Measurements from ENCODE around the gene ARMC5.
"Not testable (repeated sequence)": the region's sequence is repeated elsewhere in the genome, so short reads cannot be mapped to it uniquely, and the experiment has no call there.

Gene ARMC5

GRCh38 chr16:31478956-31479355 is 19.7 kb downstream of the ARMC5 start:
- no peak for DNase-seq

DNA sequence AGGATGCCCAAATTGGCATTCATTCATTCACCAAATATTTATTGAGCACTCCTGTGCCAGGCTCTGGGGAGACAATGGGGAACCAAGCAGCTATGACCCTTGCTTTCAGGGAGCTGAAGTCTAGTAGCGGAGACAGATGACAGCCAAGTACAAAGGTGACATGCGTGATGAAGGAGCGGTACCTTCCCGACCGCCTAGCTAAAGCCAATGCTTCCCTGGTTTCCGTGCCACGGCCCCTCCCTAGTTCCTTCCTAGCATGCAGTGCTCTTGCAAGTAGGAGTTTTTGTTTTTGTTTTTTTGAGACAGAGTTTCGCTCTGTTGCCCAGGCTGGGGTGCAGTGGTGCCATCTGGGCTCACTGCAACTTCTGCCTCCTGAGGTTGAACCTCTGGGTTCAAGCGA is 20.4 kb downstream of the ARMC5 start:
- DNase-seq, result no peak

DNA sequence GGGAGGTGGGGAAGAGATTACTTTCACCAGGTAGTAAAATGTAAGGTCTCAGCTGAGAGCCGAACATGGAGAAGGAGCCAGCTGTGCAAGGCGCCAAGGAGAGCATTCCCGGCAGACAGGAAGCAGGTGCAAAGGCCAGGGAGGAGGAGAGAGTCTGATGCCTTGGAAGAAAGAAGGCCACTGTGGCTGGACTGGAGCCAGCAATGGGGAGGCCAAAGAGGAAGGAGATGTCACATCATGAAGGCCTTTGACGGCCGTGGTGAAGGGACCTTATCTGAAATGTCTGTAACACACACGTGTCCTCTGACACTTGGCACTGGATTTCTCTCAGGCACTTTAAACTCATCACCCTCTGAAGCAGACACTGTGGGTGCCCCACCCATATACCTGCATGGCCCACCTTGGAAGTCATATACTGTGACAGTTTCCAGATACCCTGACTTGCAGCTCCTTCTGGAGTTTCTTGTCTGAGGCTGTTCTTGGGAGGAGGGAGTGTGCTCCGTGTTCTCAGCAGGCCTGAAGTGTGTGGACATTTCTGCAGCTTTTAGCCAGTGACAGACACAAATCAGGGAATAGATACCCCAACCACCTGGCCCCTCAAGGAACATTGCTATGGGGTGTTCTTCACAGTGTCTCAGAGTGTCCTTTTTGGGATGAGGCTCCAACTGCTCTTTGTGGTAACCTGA is 21.7 kb downstream of the ARMC5 start:
- no peak for DNase-seq

- no peak for DNase-seq
These were observed 23.8 kb downstream of the ARMC5 start, which contains the start of gene SLC5A2 for GRCh38 chr16:31483081-31483480. Gene SLC5A2, plus strand, starts transcription at chr16:31483123. Its CDS starts 14 bp downstream, at chr16:31483137.

GRCh38 chr16:31484048-31484447 is 24.7 kb downstream of the ARMC5 start:
- DNase-seq, result not testable (repeated sequence)

- no peak for DNase-seq
These were observed 25.3 kb downstream of the ARMC5 start for GRCh38 chr16:31484491-31485171.

DNA sequence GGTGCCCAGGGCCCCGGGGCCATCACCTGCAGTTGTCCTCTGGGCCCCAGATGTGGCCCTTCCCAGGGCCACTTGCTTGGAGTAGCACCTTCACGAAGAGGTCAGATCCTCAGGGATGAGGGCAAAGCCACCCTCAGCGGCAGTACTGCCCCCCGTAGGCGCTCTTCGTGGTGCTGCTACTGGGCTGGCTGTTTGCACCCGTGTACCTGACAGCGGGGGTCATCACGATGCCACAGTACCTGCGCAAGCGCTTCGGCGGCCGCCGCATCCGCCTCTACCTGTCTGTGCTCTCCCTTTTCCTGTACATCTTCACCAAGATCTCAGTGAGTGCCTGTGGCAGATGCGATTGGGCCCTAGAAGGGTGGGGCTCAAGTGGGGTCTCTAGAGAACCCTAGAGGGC is 26.3 kb downstream of the ARMC5 start:
- DNase-seq, result no peak

GRCh38 chr16:31486045-31486444 is 26.7 kb downstream of the ARMC5 start:
- DNase-seq, result no peak

DNA sequence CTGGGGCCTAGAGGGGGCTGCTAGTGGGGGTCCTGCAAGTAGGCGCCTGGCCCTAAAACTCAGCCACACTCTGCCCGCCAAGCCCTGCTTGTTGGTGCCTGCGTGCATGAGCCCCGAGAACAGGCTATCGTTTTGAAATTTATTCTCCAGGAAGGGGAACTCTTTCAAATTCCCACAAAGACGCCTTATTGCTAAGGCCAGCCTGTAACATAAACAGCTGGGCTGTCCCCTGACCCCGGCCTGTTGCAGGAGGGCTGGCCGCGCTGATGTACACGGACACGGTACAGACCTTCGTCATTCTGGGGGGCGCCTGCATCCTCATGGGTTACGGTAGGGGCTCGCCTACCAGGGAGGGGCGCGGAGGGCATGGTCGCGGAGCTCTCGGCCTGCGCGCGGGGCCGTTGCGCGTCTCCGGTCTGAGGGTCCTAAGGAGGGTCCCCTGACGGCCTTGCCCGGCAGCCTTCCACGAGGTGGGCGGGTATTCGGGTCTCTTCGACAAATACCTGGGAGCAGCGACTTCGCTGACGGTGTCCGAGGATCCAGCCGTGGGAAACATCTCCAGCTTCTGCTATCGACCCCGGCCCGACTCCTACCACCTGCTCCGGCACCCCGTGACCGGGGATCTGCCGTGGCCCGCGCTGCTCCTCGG is 27.9 kb downstream of the ARMC5 start:
- DNase-seq, result no peak

DNA sequence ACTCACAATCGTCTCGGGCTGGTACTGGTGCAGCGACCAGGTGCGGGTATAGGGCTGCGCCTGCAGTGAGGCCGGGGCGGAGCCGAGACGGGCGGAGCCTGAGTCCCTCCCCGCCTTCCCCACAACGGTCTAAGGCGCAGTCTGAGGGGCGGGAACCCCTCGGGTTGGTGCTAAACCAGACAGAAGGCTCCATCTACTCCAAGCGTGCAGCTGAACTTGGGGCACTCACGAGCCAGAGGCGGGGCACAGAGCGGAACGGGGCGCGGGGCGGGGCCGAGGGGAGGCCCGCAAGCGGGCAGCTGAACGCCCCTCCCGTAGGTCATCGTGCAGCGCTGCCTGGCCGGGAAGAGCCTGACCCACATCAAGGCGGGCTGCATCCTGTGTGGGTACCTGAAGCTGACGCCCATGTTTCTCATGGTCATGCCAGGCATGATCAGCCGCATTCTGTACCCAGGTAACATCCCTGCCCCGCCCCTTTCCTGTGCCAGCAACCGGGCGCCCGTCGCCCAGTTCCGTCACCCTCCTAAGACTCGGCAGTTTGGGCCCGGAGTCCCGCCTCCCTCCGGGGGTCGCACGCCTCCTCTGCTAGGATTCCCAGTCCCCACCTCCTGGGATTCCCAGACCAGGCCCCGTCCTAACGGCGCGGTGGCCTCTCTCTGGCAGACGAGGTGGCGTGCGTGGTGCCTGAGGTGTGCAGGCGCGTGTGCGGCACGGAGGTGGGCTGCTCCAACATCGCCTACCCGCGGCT is 28.6 kb downstream of the ARMC5 start:
- peak; percentile 53 to 66 for DNase-seq

DNA sequence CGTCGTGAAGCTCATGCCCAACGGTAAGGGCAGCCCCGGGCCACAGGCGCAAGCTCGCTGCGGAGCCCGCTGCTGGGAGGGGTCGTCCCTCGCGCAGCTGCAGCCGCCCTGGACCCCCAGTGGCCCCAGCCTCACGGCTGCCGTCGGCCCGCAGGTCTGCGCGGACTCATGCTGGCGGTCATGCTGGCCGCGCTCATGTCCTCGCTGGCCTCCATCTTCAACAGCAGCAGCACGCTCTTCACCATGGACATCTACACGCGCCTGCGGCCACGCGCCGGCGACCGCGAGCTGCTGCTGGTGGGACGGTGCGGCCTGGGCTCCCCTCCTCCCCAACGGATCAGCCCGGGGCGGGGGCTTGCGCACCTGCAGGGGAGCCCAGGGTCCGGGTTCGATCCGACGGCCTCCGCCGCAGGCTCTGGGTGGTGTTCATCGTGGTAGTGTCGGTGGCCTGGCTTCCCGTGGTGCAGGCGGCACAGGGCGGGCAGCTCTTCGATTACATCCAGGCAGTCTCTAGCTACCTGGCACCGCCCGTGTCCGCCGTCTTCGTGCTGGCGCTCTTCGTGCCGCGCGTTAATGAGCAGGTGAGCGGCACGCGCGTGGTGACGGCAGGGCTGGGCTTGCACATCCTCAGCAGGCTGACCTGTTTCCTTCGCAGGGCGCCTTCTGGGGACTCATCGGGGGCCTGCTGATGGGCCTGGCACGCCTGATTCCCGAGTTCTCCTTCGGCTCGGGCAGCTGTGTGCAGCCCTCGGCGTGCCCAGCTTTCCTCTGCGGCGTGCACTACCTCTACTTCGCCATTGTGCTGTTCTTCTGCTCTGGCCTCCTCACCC is 29.4 kb downstream of the ARMC5 start:
- DNase-seq, result no peak

- no peak for DNase-seq
These were observed 29.9 kb downstream of the ARMC5 start for GRCh38 chr16:31489298-31489564.

GRCh38 chr16:31489616-31490584 is 30.6 kb downstream of the ARMC5 start:
- DNase-seq, result no peak

DNA sequence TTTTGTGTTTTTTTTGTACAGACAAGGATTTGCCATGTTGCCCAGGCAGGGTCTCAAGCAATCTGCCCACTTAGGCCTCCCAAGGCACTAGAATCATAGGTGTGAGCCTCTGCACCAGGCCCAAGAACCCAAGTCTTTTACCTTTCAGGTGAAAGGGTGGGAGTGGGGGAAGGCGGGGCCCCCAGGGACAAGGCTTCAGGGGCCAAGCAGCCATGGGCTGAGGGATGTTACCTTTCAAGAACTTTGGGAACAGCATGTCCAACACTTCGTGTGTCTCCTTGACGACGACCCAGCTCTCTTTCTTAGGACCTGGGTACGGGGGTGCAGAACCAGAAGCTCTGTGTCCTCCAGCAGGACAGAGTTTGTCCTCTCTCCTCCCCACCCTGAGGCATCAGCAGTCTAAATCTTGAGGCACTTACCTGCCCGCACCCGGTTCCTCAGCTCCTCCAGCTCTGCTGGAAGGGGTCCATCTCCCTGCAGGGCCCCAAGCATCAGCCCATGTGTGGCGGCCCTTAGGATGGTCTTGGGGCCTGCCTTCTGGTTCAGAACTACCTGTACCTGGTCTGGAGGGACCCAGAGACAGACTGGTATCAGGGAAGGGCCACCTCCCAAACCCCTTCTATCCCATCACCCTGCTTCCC is 32.6 kb downstream of the ARMC5 start:
- no peak for DNase-seq

GRCh38 chr16:31493506-31494125 is 34.3 kb downstream of the ARMC5 start:
- no peak for DNase-seq

DNA sequence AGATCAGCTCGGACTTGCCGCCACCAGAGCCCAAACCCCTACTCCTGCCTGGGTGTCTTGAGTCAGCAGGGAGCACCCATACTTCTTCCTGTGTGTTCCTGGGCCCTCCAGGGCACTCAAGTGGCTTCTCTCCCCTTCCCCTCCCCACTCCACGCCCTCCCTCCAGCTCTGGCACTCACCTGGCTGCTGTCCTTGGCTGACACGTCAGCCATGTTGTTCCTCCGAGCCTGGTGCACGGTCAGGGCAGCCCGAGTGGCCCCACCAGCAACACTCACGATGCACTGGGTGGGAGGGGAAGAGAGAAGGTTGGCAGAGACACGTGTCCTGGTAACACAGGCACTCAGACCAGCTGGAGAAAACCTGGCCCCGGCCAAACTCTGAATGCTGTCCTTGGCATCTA is 37.4 kb downstream of the ARMC5 start:
- no peak for DNase-seq

- no peak for DNase-seq
These were observed 39.2 kb downstream of the ARMC5 start for GRCh38 chr16:31498493-31498892.

DNA sequence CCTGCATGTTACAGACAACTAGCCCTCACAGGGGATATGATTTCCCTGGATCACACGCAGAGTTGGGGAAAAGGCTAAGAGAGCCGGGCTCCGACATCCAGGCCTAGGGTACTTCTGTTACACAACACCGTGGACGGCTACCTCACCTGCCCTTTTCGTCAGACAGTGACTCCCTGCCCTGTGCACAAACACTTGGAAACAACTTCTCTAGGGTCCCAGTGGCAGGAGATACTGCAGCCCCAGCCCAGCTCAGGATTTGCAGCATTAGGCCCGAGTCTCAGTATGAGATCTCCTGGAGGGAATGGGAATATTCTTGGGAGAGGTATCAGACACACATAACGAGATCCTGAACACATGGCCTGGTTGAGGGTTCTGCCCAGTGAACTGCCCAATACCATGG is 40.6 kb downstream of the ARMC5 start:
- no peak for DNase-seq

DNA sequence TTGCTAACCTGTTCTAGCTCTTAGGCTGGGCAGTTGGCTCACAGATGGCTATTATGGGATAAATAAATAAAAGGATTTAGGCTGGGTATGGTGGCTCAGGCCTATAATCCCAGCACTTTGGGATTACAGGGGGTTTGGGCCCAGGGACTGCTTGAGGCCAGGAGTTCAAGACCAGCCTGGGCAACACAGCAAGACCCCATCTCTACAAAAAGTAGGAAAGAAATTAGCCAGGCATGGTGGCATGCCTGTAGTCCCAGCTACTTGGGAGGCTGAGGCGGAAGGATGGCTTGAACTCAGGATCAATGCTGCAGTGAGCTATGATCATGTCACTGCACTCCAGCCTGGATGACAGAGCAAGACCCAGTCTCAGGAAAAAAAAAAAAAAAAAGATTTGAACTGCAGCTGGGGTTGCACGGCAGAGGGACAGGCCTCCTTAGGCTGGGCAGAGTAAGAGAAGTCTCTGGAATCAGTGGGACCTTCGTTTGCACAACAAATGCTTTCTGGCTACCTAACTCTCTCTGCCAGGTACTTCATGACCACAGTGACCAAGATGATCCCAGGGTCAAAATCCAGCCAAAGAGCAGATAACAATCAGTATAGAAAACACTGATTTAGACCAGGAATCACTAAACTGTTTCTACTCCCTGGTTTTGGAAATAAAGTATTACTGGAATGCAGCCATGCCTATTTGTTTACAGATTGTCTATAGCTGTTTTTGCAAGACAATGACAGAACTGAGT is 42.1 kb downstream of the ARMC5 start:
- DNase-seq, result no peak

DNA sequence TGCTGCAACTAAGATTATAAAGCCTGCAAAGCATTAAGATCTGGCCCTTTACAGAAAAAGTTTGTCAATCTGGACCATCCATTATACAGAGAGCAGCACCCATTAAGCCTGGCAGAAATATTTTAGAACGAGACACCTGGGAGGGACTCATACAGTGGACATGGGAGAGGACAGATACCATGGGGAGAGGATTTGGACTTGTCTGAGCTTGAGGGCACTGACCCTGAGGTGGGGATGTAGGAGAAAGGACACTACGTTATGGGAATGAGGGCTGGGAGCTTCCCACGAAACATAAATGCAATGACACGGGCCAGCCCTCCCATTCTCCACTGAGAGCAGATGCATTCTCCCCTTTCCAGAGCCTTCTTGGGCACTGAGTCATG is 42.7 kb downstream of the ARMC5 start:
- DNase-seq, result no peak
